GM21447 (cell line): ENCODE results near the gene KIF5C.
A peak's percentile ranks its signal among the peaks of the same experiment; 100 is the strongest.

Source experiments
- ATAC-seq: cut with Tn5 transposase; IDR thresholded peaks from one replicate; pipeline ENCODE4 v1.9.1; 2021; ENCODE audit not compliant: unreplicated experiment

Gene KIF5C

DNA sequence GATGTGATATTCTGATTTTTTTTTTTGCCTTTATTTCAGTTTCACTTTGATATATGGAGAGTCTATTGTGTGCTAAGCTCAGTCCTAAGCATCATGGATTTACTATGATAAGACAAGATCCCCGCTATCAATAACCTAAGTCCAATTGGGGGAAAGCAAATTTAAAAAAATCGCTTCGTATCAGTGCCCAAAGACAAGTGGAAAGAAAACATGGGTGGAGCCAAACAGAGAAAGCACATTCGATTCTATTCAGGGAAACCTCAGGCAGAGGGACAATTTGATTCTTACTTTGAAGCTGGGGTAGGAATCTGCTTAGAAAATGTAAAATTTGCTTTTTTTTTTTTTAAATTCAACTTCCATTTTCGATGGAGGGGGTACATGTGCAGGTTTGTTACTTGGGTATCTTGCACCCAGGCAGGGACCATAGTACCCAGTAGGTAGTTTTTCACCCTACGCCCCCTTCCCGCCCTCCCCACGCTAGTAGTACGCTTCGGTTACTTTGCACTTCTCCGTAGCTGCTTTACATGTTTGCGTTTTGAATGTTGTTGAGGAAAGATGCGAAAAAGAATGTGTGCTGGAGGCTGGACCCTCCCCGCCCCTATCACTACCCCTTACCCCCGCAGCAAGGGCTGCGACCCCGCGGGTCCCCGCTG lies 12.4 kb downstream of the KIF5C start:
- ATAC-seq, result no peak

DNA sequence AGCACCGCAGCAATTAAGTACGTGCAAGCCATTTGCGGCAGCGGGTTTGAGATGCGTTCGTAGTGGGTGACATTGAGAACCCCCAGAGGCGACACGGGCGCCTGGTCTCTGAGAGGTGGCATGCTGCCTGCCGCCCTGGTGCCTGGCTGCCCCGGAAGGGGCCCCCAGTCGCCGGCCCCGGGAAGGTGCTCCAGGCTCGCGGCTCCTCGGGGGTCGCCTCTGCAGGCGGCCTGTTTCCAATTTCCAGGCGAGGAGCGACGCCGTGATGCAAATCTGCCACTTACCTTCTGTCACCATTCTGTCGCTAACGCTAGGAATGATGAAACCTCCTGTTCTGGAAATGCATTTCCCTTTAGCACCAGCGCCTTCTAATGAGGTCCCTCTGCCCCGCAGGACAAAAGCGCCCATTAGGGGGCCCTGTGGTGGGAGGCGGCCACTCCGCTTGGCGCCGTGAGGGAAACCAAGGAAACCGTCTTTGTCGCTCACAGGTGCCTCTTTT lies 13.0 kb downstream of the KIF5C start:
- ATAC-seq, result no peak

DNA sequence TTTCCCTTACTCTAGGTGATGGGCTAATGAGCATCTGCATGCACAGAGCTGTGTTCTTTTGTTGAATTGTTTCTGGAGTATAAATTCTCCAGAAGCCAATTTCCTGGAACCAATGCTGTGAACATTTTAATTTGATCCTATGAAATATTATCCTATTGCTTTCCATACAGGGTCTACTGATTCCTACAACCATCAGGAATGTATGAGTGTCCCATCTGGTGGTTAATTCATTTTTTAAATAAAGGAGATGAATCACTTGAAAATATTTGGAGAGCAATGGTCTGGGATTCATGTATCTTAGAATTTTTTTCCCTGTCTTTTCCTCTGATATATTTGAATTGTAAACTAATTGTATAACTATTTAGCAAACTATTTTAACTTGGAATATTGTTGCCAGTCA lies 14.0 kb downstream of the KIF5C start:
- ATAC-seq, result no peak

DNA sequence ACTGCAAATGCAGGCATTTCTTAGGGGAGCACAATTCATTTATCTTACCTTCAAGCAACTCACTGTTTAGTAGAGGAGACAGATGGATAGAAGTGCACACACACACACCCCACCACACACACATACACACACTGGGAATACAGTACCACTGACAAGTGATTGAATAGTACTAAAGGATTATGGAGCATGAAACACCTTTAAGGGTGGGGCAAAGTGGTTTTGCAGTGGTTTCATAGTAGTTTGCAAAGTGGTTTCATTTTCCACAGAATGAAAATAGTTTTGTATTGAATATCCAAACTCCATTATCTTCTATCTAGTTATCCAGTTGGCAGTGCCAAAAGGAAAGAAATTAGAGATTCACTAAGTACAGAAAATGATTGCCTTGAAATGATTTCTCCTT lies 18.9 kb downstream of the KIF5C start:
- ATAC-seq, result no peak

DNA sequence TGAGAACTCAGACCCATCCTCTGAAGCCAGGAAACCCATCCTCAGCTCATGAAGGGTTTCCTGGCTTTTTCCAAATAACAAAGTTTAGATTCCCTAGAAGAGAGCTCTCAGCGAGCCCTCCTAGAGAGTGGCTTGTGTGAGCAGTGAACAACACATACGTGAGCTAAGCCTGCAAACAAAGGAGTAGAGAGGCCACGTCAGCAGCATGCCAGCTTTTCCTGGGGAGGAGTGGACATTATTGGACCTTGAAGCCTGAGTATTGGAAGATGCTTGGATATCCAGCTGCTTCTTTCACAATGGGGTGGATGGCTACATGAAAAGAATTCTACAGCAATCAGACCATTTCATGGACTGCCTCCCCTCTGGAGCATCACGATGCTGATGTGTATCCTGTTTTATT lies 21.1 kb downstream of the KIF5C start:
- no peak for ATAC-seq

DNA sequence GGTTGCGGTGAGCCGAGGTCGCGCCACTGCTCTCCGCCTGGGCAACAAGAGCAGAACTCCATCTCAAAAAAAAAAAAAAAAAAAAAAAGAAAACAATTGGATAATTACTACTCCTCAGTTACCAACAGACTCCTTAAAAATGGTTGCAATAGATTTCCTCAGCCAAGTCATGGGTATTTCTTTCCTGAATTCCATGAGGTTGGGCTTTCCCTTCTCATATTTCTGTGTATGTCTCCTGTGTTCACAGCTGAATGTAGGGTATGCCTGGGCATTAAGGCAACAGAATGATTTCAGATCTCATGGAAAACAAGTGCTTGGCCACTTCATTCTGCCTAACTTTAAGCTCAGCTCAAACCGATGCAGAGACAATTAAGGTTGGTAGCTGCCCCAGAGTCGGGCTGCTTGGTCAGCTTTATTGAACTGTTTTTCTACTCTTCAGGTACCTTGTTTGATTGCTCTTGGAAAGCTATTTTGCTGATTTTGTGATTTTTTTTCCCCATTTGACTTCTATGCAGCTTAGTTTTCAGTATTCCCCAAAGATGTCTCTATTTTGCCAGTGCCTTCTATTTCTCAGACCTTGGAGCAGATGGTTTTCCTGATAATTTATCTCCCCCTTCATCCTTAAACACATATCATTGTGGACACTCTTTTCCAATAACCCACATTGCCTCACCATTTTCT lies 24.8 kb downstream of the KIF5C start:
- no peak for ATAC-seq

DNA sequence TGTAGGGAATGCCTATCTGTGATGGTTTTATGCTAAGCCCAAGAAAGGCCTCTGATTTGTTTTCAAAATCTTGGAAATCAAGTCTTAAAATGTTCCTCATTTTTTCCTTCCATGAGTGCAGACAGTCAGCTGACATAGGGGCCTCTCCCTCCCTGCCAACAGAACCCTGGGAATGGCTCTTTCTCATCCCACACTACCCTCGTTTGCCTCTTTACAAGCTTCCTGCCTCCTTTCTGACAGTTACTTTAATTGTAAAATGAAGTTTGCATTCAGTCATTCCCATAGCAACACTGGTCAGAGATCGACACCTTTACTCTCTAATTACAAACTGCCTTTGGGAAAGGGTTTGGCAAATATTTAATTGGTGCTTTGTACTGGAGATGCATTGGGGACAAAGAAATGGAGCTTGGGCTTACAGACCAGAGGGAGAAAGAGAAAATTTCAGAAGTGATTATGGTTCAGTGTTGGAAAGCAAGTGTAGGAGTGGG lies 25.4 kb downstream of the KIF5C start:
- no peak for ATAC-seq

DNA sequence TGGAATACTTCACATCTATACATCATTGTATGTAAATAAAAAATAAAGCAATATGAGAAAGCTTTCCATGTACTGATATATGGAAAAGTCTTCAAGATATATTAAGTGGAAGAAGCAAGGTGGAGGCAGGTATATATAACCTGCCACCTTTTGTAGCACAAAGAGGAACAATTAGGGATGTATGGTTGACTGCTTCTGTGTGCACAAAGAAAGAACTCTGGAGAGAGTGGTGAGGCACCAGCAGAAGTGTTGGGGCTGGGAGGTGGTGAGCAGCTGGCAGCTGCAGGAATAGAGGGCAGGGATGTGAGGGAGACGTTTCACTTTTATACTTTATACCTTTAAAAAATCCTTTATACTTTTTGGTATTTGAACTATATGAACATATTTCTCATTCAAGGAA lies 26.1 kb downstream of the KIF5C start:
- ATAC-seq, result no peak

DNA sequence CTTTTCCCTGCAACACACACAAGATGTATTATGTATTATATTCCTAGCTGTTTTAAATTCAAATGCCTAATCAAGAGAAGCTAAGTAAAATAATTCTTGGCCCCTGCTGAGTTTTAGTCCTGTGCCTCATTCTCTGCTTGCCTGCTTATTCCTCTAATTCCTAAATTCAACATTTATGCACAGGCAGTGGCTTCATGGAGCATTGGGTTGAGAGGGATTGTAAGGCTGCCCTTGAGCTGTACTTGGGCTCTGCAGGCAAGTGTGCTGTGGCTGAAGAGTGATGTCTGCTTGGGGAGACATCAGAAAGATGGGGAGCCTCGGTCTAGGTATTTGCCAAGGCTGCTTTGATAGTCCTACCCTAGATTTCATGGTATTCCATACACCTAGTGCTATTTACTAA lies 27.8 kb downstream of the KIF5C start:
- no peak for ATAC-seq

DNA sequence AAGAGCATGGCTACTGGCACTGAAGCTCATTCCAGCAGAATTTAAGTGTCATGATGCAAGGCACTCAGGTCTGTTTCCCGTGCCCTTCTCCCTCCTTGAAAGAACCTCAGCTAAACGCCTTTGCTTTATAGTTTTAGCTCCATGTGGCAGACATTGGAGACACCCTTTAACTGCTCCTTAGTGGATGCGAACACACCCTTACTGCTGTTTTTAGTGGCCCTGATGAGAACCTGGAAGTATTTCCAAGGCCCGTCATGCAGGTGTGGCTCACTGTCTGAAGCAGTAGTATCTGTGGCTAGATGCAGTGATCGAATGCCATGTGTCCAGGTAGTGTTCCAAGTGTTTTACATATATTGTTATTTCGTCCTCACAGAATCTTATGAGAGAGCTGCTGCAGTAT lies 28.3 kb downstream of the KIF5C start:
- ATAC-seq, result no peak

DNA sequence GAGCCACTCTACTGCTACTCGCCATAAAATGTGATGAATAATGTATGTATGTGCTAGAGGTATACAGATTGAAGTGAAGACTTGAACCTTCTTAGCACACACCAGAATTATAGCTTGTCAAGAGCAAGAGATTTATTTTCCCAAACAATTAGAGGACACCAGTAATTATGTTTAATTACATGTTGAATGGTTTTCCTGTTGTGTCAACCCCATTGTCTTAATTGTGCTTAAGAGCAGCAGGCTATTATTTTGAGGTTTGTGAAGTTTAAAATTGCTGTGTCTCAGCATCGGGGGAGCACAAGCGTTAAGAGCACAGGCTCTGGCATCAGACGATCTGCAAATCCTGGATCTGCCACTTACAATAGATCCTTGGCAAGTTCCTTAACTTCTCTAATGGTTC lies 29.0 kb downstream of the KIF5C start:
- no peak for ATAC-seq

DNA sequence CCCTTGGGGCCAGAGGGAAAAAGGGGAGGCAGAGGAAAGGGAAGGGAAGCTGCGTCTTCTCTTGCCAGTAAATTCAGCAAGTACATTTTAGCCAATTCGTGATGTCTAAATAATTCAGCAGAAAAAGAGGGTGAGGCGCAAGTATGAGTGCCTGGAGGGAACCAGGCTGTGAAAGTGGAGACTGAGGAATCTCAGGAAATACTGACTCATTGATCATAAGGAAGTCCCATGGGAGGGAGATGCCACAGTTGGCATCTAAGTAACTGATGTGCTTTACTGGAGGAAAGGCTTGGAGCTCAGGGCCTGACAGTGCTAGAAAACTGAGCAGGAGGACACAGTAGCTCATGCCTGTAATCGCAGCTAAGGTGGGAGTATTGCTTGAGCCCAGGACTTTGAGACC lies 31.1 kb downstream of the KIF5C start:
- ATAC-seq, result no peak

DNA sequence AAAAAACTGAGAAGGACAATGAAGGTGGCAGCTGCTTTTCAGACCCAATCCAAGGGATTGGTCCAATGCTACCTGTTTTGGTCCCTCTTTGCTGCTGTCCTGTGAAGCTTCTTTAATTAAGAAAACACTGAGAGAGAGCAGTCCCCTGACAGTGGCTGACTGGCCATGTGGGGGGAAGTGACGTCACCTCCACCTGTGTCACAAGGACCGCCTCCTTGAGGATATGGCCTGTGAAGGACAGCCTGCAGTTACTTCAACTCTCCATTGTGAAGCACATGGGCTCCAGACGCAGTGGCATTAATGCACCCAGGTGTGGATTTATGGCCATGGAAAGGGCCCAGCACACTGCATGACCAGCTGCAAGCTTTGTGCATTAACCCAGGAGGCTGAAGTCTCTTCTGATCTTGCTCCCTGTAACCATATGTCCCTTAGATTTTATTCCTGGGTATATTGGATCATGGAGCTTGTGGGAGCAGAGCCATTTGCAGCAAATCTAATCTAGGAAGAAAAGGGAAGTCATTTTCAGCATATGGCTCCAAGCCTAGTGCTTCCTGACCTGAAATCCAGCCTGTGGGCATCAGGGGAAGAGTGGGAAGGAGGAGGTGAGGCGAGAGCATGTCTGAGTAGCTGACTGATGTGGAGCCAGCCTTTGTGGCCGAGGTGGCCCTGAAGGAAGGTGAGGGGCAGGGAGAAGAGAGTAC lies 32.2 kb downstream of the KIF5C start:
- ATAC-seq, result no peak

DNA sequence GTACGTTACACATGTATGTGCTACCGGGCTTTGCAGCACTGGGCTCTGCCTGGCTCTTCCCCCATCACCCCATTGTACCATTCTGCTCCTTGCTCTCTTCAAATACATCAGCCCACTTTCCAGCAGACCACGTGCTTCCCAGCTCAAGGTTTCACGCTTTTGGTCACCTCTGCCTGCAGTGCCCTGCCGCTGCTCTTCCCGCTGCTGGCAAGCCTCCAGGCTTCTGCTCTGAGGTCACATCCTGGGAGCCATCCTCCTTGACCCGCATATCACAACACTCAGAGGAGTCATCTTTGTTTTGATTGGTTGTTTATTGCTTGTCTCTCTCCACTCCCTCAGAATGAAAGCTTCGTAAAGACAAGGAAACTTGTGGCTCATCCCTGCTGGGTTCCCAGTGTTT lies 34.1 kb downstream of the KIF5C start:
- ATAC-seq, result no peak

DNA sequence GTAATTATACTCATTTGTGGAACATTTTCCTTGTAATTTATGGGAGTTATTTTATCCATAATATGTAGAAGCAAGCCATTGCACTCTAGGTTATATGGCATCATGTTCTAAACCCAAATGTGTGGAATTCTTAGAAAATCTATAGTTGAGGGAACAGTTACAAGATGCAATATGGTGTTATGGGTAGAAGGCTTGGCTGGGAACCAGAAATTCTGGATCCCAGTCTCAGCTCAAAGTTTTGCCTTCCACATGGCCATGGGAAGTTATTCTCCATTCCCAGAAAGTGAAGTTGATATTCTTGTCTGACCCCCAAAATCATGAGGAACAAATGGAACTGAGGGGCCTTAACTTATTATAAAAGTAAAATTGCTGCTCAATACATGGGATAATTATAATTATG lies 38.0 kb downstream of the KIF5C start:
- no peak for ATAC-seq

DNA sequence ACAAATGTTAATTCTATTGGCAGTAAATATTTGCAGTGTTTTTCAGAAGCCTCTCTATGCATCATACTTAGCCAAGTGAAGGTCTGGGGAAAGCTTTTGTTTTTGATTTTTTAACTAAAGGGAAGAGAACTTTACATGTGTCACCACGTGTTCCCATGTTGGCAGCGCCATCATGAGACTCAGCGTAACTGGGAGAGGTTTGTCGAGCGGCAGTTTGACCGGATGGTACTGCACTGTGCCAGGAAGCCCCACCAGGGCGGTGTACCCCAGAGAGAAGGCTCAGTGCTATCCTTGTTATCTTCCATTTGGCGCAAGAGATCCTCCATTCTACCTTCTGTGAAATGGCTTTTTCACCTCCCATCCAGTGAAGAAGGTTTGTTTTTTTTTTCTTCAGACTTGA lies 38.5 kb downstream of the KIF5C start:
- ATAC-seq, result no peak

DNA sequence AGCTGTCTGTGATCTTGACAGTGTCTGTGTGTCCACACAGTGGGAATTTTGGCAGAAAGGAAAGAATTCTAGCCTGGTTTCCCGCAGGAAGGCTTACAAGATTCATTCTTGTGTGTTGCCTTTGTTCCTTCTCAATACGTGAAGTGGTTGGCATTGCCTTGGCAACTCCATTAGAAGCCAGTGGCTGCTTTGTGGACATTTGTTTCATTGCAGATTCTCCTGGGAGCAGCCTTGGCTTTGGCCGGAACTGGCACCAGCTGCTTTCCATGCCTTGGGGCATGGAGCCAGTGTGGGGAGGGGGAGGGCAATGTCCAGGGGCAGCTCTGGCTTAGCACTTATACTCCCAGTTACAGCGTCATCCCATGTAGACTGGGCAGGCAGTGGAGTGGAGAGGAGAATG lies 39.4 kb downstream of the KIF5C start:
- no peak for ATAC-seq

DNA sequence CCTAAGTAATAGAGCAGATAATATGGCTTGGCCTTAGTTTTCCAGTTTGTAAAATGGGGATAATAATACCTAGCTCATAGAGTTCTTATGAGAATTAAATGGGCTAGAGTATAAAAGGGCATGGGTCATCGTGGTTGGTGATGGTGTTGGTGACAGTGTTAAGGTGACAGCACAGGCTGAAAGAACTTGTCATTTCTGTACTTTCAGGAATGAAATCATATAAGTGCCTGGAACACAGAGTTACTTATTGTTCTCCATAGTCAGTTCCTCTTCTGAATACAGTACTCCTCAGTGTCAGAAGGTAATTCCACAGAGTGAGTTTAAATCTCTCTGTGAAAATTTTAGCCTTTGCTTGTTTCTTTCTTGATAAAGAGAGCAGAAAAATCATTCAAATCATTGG lies 42.4 kb downstream of the KIF5C start:
- ATAC-seq, result peak; percentile 67

DNA sequence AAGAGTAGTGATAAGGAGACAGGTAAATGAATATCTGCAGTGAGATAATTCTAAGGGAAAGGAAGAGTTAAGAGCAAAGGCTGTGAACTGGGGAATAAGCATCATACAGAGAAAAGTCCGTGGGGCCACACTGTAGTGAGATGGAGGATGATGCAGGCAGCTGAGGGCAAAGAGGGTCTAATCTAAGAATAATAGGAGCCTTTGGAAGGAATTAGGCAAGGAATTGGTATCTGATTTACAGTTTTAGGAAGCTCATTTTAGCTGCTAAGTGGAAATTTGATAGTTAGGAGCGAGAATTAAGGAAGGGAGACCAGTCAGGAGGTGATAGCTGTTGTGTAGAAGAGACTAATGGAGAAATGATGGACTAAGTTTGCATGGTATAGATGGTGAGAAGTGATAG lies 43.5 kb downstream of the KIF5C start:
- ATAC-seq, result no peak

DNA sequence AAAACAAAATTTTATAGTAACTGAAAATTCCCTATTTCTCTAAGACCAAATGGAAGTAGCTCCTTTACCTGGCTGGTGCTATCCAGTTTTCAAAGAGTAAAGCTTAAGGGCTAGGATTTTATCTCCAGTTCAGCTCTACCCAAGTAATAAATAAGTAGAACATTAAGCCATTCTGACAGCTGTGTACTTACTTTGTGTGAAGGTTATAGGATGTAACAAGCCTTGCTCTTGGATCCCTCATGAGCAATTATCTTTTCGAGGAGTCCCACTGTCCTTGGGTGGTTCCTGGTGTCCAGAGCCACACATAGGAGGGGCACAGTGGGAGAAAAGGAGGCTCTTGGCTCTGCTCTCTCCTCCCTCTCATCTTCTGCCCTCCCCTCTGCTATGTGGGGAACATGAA lies 45.5 kb downstream of the KIF5C start:
- no peak for ATAC-seq

DNA sequence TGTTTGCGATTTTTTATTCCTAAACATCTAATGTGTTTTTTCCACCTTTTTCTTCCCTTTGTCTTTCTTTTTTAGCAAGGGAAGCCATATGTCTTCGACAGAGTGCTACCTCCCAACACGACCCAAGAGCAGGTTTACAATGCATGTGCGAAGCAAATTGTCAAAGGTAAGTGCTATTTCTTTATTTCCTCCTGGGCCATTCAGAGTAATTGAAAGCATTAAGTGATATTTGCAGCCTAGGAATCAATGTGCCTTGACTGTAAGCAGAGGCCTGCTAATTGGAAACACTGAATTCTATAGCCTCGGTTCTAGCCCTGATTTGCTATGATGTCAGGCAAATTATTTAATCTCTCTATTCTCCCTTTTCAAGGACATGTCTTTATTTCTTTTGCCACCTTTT lies 47.0 kb downstream of the KIF5C start:
- ATAC-seq, result no peak

DNA sequence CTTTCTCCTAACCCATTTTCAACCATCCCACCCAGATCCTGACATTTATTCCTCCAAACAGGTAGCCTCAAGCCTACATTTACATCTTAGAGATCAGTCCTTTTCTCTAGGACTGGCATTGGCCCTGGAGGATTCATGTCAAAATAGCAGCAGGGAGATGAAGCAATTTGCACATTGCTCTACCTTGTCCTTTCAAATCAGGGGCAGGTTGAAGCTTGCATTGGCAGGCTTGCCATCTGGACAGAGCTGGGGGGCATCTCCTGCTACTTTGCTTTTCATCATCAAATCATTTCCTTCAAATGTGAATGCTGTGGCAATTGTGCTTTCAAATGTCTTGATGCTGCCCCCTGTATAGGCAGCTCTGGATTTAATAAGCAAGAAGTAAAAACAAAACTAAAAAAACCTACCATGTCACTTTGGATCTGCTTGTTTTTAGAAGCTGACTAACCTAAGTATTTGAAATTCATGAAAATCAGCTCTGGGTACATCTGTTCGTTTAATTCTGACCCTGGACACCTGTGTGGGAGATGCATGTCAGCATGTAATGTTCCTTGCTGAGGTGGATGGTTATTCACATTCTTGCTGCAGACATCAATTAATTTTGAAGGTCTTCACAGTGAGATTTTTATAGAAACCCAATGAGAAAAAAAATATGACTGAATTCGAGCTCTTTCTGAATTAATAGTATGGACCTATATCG lies 47.9 kb downstream of the KIF5C start:
- ATAC-seq, result no peak
